Stimulated activated CD4-positive, alpha-beta T cell treated with anti-CD3 and anti-CD28 coated beads, Interleukin-4, amount 100 ng/mL, for 1 hour (primary cell): ENCODE measurements around the gene FGF8.

Experiments used
- DNase-seq: peaks from one replicate; pipeline ENCODE4 v3.0.0-alpha.2; 2020

The FGF8 gene

DNA sequence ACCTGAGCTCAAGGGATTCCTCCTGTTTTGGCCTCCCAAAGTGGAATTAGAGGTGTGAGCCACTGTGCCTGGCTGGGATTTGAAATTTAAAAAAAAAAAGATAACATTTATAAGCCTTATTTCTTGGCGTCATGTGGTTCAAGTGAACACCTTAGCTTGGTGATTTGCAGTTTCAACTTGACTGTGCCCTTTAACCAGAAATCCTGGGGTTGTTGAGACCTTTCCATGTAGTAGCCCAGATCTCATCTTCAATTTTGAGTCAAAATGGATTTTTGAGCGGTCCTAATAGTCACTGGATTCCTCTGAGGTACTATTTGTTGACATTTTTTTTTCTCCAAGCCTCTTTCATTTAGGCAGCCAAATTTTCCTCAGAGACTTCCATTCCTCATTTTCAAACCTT, 51.5 kb downstream of the FGF8 start:
- no peak for DNase-seq

DNA sequence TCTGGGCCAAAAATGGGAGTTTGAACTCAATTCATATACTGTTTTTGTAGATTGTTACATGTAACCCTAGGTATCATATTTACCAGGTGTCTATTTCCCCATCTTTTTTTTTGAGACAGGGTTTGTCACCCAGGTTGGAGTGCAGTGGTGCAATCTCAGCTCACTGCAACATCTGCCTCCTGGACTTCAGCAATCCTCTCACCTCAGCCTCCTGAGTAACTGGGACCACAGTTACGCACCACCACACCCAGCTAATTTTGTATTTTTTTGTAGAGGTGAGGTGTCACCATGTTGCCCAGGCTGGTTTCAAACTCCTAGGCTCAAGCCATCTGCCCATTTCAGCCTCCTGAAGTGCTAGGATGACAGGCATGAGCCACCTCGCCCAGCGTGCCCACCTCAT, 52.7 kb downstream of the FGF8 start:
- no peak for DNase-seq

DNA sequence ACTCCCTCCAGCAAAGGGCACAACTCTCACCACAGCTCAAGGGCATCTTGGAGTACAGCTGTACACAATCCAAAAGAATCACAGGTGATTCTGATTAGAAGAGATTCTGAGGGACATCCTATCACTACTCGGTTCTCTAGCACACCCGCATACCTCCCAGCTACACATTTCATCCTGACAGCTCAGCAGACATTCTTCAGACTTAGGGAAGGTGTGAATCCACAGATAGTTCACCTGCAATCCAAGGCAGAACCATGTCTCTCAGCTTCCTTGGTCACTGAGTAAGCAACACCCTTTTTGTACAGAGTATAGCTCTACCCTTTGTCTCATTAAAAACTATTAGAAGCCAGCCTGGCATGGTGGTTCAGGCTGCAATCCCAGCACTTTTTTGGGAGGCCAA, 54.1 kb downstream of the FGF8 start:
- DNase-seq = no peak

DNA sequence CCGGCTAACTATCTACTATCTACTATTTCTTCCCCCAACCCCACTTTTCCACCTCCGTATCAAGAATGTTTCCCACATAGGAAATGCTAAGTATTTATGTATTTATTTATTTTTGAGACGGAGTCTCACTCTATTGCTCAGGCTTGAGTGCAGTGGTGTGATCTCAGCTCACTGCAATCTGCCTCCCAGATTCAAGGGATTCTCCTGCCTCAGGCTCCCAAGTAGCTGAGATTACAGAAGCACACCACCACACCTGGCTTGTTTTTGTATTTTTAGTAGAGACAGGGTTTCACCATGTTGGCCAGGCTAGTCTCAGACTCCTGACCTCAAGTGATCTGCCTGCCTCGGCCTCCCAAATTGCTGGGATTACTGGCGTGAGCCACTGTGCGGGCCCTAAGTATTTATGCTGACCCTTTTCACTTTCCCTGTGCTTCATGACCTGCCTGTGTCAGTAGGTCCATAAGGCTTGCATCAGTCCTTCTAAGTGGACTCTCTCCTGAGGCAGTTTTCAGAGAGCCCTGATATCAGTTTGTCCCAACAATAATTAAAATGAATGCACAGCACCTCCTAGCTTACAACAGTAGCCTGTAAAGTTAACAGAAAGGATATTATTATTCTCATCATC, 55.2 kb downstream of the FGF8 start:
- DNase-seq = no peak
